HL-60 (cell line): ENCODE results near the gene GRB7.

Experiments used
- GABPA ChIP-seq: IDR thresholded peaks from 2 replicates; pipeline ENCODE4 v1.6.1; 2012; ENCODE audit warnings: low read depth
- TF ChIP-seq, protein P1 (sequence below): IDR thresholded peaks from one replicate; pipeline ENCODE4 v1.5.1; 2011; ENCODE audit warnings: low read length, control low read depth, inconsistent platforms; ENCODE audit not compliant: insufficient read depth

DNA sequence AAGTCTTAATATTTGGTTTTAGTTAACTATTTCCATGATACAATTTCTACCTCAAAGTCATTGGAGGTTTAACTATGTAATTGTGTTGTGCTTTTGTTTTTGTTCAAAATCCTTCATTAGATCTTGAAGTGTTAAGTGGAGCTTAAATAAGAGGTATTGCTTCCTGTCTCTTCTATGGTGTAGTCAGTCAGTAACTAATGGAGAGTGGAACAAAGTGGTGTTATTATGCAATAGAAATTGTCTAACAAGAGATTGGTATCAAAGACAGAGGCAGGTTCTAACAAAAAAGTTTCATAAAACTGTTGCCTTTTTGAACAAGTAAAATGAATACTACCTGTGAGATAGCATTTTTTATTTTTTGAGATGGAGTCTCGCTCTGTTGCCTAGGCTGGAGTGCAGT lies 45.2 kb downstream of the GRB7 start:
- TF ChIP-seq, protein P1, sequence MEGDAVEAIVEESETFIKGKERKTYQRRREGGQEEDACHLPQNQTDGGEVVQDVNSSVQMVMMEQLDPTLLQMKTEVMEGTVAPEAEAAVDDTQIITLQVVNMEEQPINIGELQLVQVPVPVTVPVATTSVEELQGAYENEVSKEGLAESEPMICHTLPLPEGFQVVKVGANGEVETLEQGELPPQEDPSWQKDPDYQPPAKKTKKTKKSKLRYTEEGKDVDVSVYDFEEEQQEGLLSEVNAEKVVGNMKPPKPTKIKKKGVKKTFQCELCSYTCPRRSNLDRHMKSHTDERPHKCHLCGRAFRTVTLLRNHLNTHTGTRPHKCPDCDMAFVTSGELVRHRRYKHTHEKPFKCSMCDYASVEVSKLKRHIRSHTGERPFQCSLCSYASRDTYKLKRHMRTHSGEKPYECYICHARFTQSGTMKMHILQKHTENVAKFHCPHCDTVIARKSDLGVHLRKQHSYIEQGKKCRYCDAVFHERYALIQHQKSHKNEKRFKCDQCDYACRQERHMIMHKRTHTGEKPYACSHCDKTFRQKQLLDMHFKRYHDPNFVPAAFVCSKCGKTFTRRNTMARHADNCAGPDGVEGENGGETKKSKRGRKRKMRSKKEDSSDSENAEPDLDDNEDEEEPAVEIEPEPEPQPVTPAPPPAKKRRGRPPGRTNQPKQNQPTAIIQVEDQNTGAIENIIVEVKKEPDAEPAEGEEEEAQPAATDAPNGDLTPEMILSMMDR = no peak
- TF ChIP-seq GABPA = no peak
